Measurements from ENCODE around the gene PSMD5. TPM values are rescaled to one million over a fixed set of nuclear protein-coding genes. Genes with fewer than 3 reads are reported as not detected.
A peak's percentile ranks its signal among the peaks of the same experiment; 100 is the strongest.

Gene PSMD5
- total RNA-seq, 1 experiment from 2014 or later: 86.4 TPM

- no peaks in the 10 kb centered on the region for H3K27me3 ChIP-seq (ENCODE audit: insufficient read depth, low read depth)
- no peak overlapping the region for H3K27ac ChIP-seq
- DNase-seq: no peak
- H3K36me3 ChIP-seq (ENCODE audit: low read depth): no peaks in the 10 kb centered on the region
- no peak for TF ChIP-seq CTCF (conservative IDR thresholded peaks at IDR 0.05)
- no peak for TF ChIP-seq EZH2 (IDR thresholded peaks at IDR 0.05; ENCODE audit: low read depth)
- H3F3A ChIP-seq (ENCODE audit: insufficient read depth, low read depth): 0 out of 2 replicates have a peak, but pooled peaks cover 6% of the 10 kb centered on the region
- ChIA-PET CTCF (no interaction called here), POLR2A (ENCODE audit: unreplicated experiment) (interaction anchor here (0.6 kb wide), 1 partner anchor 366 kb away, joined by 3 read pairs; no protein-coding TSS in a partner anchor)
- BruUV-seq (replicated peaks): no TSS peak
- intact Hi-C loops (cut with micrococcal nuclease; ENCODE audit: unreplicated experiment): no loop called here
- no peak overlapping the region for H3K4me3 ChIP-seq
- no peak overlapping the region for H2AFZ ChIP-seq
- no peaks in the 10 kb centered on the region for H3K9me2 ChIP-seq (ENCODE audit: insufficient read depth)
- H3K4me1 ChIP-seq (replicated peaks; ENCODE audit: insufficient read depth): no peaks in the 10 kb centered on the region
- no peaks in the 10 kb centered on the region for H3K79me2 ChIP-seq (ENCODE audit: low read depth)
- H3K4me2 ChIP-seq: no peak overlapping the region
- peaks cover 8% of the 10 kb centered on the region for H3K9me3 ChIP-seq (ENCODE audit: insufficient read depth, low read depth)
- H4K20me1 ChIP-seq (ENCODE audit: insufficient read depth): no peaks in the 10 kb centered on the region
Observed at GRCh38 chr9:120801441-120801840, 41.3 kb downstream of the PSMD5 start.

GRCh38 chr9:120792898-120793765 lies 49.6 kb downstream of the PSMD5 start, which contains the start of gene FBXW2:
Gene FBXW2 (minus strand): TSS chr9:120793416. CDS start chr9:120788258, 5,158 bp downstream.
- BruUV-seq (replicated peaks): TSS peak; percentile 53
- H3K79me2 ChIP-seq (ENCODE audit: low read depth): peaks cover 61% of the 10 kb centered on the region
- CTCF ChIA-PET: interaction anchor here (0.6 kb wide), 1 partner anchor 280 kb away, joined by 3 read pairs; no protein-coding TSS in a partner anchor

More at GRCh38 chr9:120792898-120793765, 49.6 kb downstream of the PSMD5 start, which contains the start of gene FBXW2:
- TF ChIP-seq EZH2 (IDR thresholded peaks at IDR 0.05; ENCODE audit: low read depth) (no peak), CTCF (conservative IDR thresholded peaks at IDR 0.05) (no peak)
- Histone ChIP-seq H3K27ac (peak within 1 kb of the TSS; percentile 74), H3K36me3 (ENCODE audit: low read depth) (no peaks in the 10 kb centered on the region; the same call in 1 of the 2 replicates), H3K4me3 (peak within 1 kb of the TSS; percentile 83), H2AFZ (peak within 1 kb of the TSS; percentile 96), H3K4me1 (replicated peaks; ENCODE audit: insufficient read depth) (peaks cover 26% of the 10 kb centered on the region), H3K4me2 (peak within 1 kb of the TSS; percentile 99), H3K27me3 (ENCODE audit: insufficient read depth, low read depth) (no peaks in the 10 kb centered on the region), H3K9me2 (ENCODE audit: insufficient read depth) (no peaks in the 10 kb centered on the region), H3F3A (ENCODE audit: insufficient read depth, low read depth) (peaks cover 14% of the 10 kb centered on the region; the same call in 1 of the 2 replicates), H4K20me1 (ENCODE audit: insufficient read depth) (peaks cover 7% of the 10 kb centered on the region; the same call in 1 of the 2 replicates), H3K9me3 (ENCODE audit: insufficient read depth, low read depth) (no peaks in the 10 kb centered on the region)
- intact Hi-C loops (cut with micrococcal nuclease; ENCODE audit: unreplicated experiment): loop anchor here (1.0 to 5.0 kb wide), 2 partner anchors 74 to 143 kb away; no protein-coding TSS in a partner anchor
- POLR2A ChIA-PET (ENCODE audit: unreplicated experiment): interaction anchor here (0.5 to 0.9 kb wide), 7 partner anchors 80 to 362 kb away, joined by 3 to 6 read pairs (median 5); partner anchors contain the start of genes CDK5RAP2 and PHF19
- peak; percentile 78 to 94 for DNase-seq

Measured in PC-9 (cell line).